OCI-LY1 (cell line): ENCODE data around the gene MYH15.

Source experiments
- H2AFZ ChIP-seq: fragments of 200-600 bp; sonication (generic), shearing (Covaris generic); 2 replicates; pipeline ENCODE4 v1.6.0; 2014; ENCODE audit warnings: antibody characterized with exemption, mild to moderate bottlenecking, low read length
- H3F3A ChIP-seq: fragments of 200-600 bp; sonication (generic), shearing (Covaris generic); 2 replicates; pipeline ENCODE4 v1.6.0; 2014; ENCODE audit warnings: mild to moderate bottlenecking, antibody characterized with exemption, low read length, moderate library complexity; ENCODE audit not compliant: insufficient read depth
- H3K27ac ChIP-seq: fragments of 200-600 bp; sonication (generic); 2 replicates; pipeline ENCODE4 v1.5.1; 2014; ENCODE audit warnings: low read length, mixed run types, mild to moderate bottlenecking, low read depth; ENCODE audit not compliant: poor library complexity, severe bottlenecking
- H3K27me3 ChIP-seq: fragments of 200-600 bp; sonication (generic); 2 replicates; pipeline ENCODE4 v1.6.0; 2014; ENCODE audit warnings: antibody characterized with exemption, mild to moderate bottlenecking, low read length, moderate library complexity; ENCODE audit not compliant: insufficient read depth
- H3K36me3 ChIP-seq: fragments of 200-600 bp; sonication (generic); 2 replicates; pipeline ENCODE4 v1.6.1; 2014; ENCODE audit warnings: mild to moderate bottlenecking, antibody characterized with exemption, low read length, moderate library complexity, mixed read lengths; ENCODE audit not compliant: insufficient read depth
- H3K4me1 ChIP-seq: fragments of 200-600 bp; sonication (generic); 2 replicates; pipeline ENCODE4 v1.5.1; 2014; ENCODE audit warnings: mild to moderate bottlenecking, low read length, moderate library complexity; ENCODE audit not compliant: insufficient read depth, severe bottlenecking
- H3K4me2 ChIP-seq: fragments of 200-600 bp; sonication (generic), shearing (Covaris generic); 2 replicates; pipeline ENCODE4 v1.6.1; 2014; ENCODE audit warnings: low read length
- H3K4me3 ChIP-seq: fragments of 200-600 bp; sonication (generic); 2 replicates; pipeline ENCODE4 v1.5.1; 2014; ENCODE audit warnings: low read length, low read depth, mild to moderate bottlenecking, mixed read lengths; ENCODE audit not compliant: poor library complexity, severe bottlenecking
- H3K79me2 ChIP-seq: fragments of 200-600 bp; shearing (Covaris generic); 2 replicates; pipeline ENCODE4 v1.6.1; 2016; ENCODE audit warnings: mixed run types, low read length, mixed read lengths; ENCODE audit not compliant: insufficient read depth
- H3K9ac ChIP-seq: fragments of 200-600 bp; sonication (generic), shearing (Covaris generic); 2 replicates; pipeline ENCODE4 v1.6.1; 2014; ENCODE audit warnings: mild to moderate bottlenecking, low read length, mixed read lengths
- H3K9me2 ChIP-seq: fragments of 200-600 bp; sonication (generic), shearing (Covaris generic); 2 replicates; pipeline ENCODE4 v1.6.1; 2014; ENCODE audit warnings: low read depth, mild to moderate bottlenecking, low read length, mixed read lengths
- H3K9me3 ChIP-seq: fragments of 200-600 bp; shearing (Covaris generic); 2 replicates; pipeline ENCODE4 v1.6.1; 2014; ENCODE audit warnings: low read length, mixed read lengths
- H4K20me1 ChIP-seq: fragments of 200-600 bp; sonication (generic), shearing (Covaris generic); 2 replicates; pipeline ENCODE4 v1.6.0; 2016; ENCODE audit warnings: mild to moderate bottlenecking, low read length; ENCODE audit not compliant: insufficient read depth
- CTCF ChIP-seq: fragments of 200-600 bp; sonication (generic), shearing (Covaris generic); IDR thresholded peaks from 2 replicates; pipeline ENCODE4 v1.5.1; 2017; ENCODE audit warnings: mild to moderate bottlenecking, antibody characterized with exemption, low read length, moderate library complexity, mixed read lengths
- EZH2 ChIP-seq: fragments of 200-600 bp; sonication (generic), shearing (Covaris generic); IDR thresholded peaks from 2 replicates; pipeline ENCODE4 v1.8.0; 2017; ENCODE audit warnings: borderline replicate concordance, mixed run types, mild to moderate bottlenecking, antibody characterized with exemption, low read length, moderate library complexity, mixed read lengths

Gene MYH15

GRCh38 chr3:108409800-108410178 lies 100.6 kb downstream of the MYH15 start:
- H3K9ac ChIP-seq = no peak overlapping the region
- no peaks in the 10 kb centered on the region for H3K9me3 ChIP-seq

GRCh38 chr3:108408883-108409799 lies 101.3 kb downstream of the MYH15 start:
- Histone ChIP-seq H2AFZ (no peak overlapping the region), H4K20me1 (no peaks in the 10 kb centered on the region), H3F3A (no peaks in the 10 kb centered on the region), H3K9ac (no peak overlapping the region), H3K4me1 (peaks cover 20% of the 10 kb centered on the region), H3K9me2 (no peaks in the 10 kb centered on the region), H3K4me2 (no peak overlapping the region), H3K27ac (no peak overlapping the region), H3K9me3 (no peaks in the 10 kb centered on the region), H3K79me2 (no peaks in the 10 kb centered on the region), H3K4me3 (no peak overlapping the region), H3K27me3 (no peaks in the 10 kb centered on the region; the same call in 1 of the 2 replicates), H3K36me3 (no peaks in the 10 kb centered on the region)
- TF ChIP-seq EZH2 (no peak), CTCF (no peak)

More at GRCh38 chr3:108409800-108410178, 100.6 kb downstream of the MYH15 start:
- no peaks in the 10 kb centered on the region for H3K79me2 ChIP-seq
- H3K36me3 ChIP-seq = no peaks in the 10 kb centered on the region
- H3K4me2 ChIP-seq = no peak overlapping the region
- no peaks in the 10 kb centered on the region for H3K9me2 ChIP-seq
- H3F3A ChIP-seq = no peaks in the 10 kb centered on the region
- H3K27me3 ChIP-seq = no peaks in the 10 kb centered on the region; the same call in 1 of the 2 replicates
- H3K4me3 ChIP-seq = no peak overlapping the region
- TF ChIP-seq EZH2 (no peak), CTCF (no peak)
- no peak overlapping the region for H2AFZ ChIP-seq
- H3K27ac ChIP-seq = no peak overlapping the region
- H3K4me1 ChIP-seq = peaks cover 20% of the 10 kb centered on the region
- H4K20me1 ChIP-seq = no peaks in the 10 kb centered on the region

- peak overlapping the region; percentile 6; the same call in 1 of the 2 replicates for H3K4me2 ChIP-seq
- TF ChIP-seq CTCF = no peak
- TF ChIP-seq EZH2 = no peak
- H3K4me1 ChIP-seq = peaks cover 20% of the 10 kb centered on the region
- H3K79me2 ChIP-seq = no peaks in the 10 kb centered on the region
- H3F3A ChIP-seq = no peaks in the 10 kb centered on the region
- H3K36me3 ChIP-seq = no peaks in the 10 kb centered on the region
- H3K9me2 ChIP-seq = no peaks in the 10 kb centered on the region
- H3K4me3 ChIP-seq = no peak overlapping the region
- H3K27ac ChIP-seq = no peak overlapping the region
- H3K27me3 ChIP-seq = no peaks in the 10 kb centered on the region; the same call in 1 of the 2 replicates
- no peaks in the 10 kb centered on the region for H3K9me3 ChIP-seq
- H2AFZ ChIP-seq = peak overlapping the region; percentile 97; the same call in 1 of the 2 replicates
- H3K9ac ChIP-seq = no peak overlapping the region
- H4K20me1 ChIP-seq = no peaks in the 10 kb centered on the region
Observed at GRCh38 chr3:108407886-108408285, 102.5 kb downstream of the MYH15 start.
